PFSK-1 (cell line): Measurements from ENCODE around the gene CCN6. TPM values are rescaled to one million over a fixed set of nuclear protein-coding genes. Genes with fewer than 3 reads are reported as not detected.

Experiments
- FOXP2 ChIP-seq: optimal IDR thresholded peaks from 2 replicates; pipeline ENCODE3; 2011; ENCODE audit warnings: borderline replicate concordance, control low read depth, inconsistent platforms; ENCODE audit not compliant: insufficient read depth; ENCODE audit errors: extremely low read length, extremely low read depth
- POLR2AphosphoS5 ChIP-seq: IDR thresholded peaks from 2 replicates; pipeline ENCODE4 v1.6.1; 2012; ENCODE audit warnings: low read depth, mild to moderate bottlenecking, control low read depth, low read length, moderate library complexity
- REST ChIP-seq, 2 experiments: IDR thresholded peaks; 2 replicates each; pipeline versions ENCODE4 v1.6.1 to v1.8.0; 2011 to 2012; ENCODE audit warnings: low read depth in 2 of 2, low read length in 2 of 2, control low read depth in 1 of 2, inconsistent platforms in 1 of 2, mild to moderate bottlenecking in 1 of 2, moderate library complexity in 1 of 2; ENCODE audit not compliant: insufficient read depth in 1 of 2
- SIN3A ChIP-seq: IDR thresholded peaks from 2 replicates; pipeline ENCODE4 v1.6.1; 2012; ENCODE audit warnings: mild to moderate bottlenecking, low read length, moderate library complexity, borderline replicate concordance; ENCODE audit not compliant: insufficient read depth
- TAF1 ChIP-seq: IDR thresholded peaks from 2 replicates; pipeline ENCODE4 v1.6.1; 2012; ENCODE audit warnings: low read length, control low read depth, borderline replicate concordance; ENCODE audit not compliant: insufficient read depth
- polyA plus RNA-seq: library from polyadenylated mRNA; unstranded; fragments of >200 nt; gene quantifications from one replicate; pipeline ENCODE4 v1.2.1, GENCODE V29; 2012; ENCODE audit warnings: low read depth, missing spikeins; ENCODE audit not compliant: insufficient read length

The CCN6 gene
- 0.11 TPM for polyA plus RNA-seq

GRCh38 chr6:112054001-112054400 is at the start of gene CCN6:
Gene CCN6 (plus strand): TSS chr6:112054104. CDS start chr6:112054358, 254 bp downstream.
- TF ChIP-seq FOXP2 = no peak
- no peak for TF ChIP-seq POLR2AphosphoS5
- TF ChIP-seq REST (IDR thresholded peaks at IDR 0.05; ENCODE audit: insufficient read depth in 1 of 2, low read depth in 2 of 2, low read length in 2 of 2) = no peak
- no peak for TF ChIP-seq SIN3A
- no peak for TF ChIP-seq TAF1

- no peak for TF ChIP-seq FOXP2
- TF ChIP-seq SIN3A = no peak
- no peak for TF ChIP-seq POLR2AphosphoS5
- TF ChIP-seq TAF1 = no peak
- TF ChIP-seq REST (IDR thresholded peaks at IDR 0.05; ENCODE audit: insufficient read depth in 1 of 2, low read depth in 2 of 2, low read length in 2 of 2) = no peak
Observed at GRCh38 chr6:112004201-112005012, 49.5 kb upstream of the CCN6 start.

GRCh38 chr6:112005013-112005371 is 48.9 kb upstream of the CCN6 start:
- TF ChIP-seq TAF1 = no peak
- TF ChIP-seq SIN3A = no peak
- TF ChIP-seq FOXP2 = no peak
- TF ChIP-seq POLR2AphosphoS5 = no peak
- no peak for TF ChIP-seq REST (IDR thresholded peaks at IDR 0.05; ENCODE audit: insufficient read depth in 1 of 2, low read depth in 2 of 2, low read length in 2 of 2)

GRCh38 chr6:112007254-112007653 is 46.6 kb upstream of the CCN6 start:
- TF ChIP-seq TAF1 (no peak), SIN3A (no peak), POLR2AphosphoS5 (no peak), FOXP2 (no peak), REST (IDR thresholded peaks at IDR 0.05; ENCODE audit: insufficient read depth in 1 of 2, low read depth in 2 of 2, low read length in 2 of 2) (no peak)
